ENCODE measurements around the gene DGKK.
A peak's percentile ranks its signal among the peaks of the same experiment; 100 is the strongest.

DGKK gene, protein sequence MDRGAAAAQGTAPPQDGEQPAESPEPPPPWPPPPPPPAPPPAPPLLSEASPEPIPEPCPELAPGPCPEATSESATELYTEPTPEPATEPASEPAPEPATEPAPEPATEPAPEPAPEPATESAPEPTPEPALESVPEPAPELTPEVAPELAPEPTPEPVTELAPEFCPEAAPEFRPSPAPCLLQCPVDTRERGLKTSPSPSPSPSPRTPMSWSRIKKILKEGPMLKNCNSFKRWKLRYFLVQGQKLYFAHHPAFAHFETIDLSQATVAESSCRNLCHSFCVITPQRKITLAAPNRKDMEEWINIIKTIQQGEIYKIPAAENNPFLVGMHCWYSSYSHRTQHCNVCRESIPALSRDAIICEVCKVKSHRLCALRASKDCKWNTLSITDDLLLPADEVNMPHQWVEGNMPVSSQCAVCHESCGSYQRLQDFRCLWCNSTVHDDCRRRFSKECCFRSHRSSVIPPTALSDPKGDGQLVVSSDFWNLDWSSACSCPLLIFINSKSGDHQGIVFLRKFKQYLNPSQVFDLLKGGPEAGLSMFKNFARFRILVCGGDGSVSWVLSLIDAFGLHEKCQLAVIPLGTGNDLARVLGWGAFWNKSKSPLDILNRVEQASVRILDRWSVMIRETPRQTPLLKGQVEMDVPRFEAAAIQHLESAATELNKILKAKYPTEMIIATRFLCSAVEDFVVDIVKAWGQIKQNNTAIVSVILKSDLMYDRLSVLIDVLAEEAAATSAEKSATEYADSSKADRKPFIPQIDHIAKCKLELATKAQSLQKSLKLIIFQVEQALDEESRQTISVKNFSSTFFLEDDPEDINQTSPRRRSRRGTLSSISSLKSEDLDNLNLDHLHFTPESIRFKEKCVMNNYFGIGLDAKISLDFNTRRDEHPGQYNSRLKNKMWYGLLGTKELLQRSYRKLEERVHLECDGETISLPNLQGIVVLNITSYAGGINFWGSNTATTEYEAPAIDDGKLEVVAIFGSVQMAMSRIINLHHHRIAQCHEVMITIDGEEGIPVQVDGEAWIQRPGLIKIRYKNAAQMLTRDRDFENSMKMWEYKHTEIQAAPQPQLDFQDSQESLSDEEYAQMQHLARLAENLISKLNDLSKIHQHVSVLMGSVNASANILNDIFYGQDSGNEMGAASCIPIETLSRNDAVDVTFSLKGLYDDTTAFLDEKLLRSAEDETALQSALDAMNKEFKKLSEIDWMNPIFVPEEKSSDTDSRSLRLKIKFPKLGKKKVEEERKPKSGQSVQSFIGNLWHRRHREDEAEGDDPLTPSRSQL

DNA sequence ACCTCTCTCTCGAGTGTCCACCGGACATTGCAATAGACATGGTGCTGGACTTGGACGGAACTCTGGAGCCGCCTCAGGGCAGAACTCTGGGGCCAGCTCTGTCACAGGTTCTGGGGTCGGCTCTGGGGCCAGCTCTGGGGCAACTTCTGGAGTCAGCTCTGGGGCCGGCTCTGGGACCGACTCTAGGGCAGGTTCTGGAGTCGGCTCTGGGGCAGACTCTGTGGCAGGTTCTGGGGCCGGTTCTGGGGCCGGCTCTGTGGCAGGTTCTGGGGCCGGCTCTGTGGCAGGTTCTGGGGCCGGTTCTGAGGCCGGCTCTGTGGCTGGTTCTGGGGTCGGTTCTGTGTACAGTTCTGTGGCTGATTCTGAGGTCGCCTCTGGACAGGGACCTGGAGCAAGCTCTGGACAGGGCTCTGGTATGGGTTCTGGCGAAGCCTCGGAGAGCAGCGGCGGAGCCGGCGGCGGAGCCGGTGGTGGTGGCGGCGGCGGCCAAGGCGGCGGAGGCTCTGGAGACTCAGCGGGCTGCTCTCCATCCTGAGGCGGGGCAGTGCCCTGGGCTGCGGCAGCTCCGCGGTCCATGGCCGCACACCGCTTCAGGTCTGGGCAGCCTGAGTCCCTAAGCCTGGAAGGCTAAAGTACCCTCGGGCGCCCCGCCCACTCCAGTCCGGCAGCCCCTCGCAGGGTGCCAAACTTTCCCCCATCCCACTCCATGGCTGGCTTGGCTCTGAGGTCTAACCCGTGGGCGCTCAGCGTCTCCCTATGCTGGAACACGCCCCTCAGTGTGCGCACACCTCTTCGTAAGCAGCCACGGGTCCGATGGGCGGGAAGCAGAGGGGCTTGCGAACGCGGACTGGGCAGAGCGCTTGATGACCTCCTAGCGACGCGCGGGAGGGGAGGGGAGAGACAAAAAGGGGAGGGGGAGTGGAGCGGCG lies at the start of gene DGKK:
Gene DGKK (minus strand): TSS at position 723 of the 929 bp plus-strand sequence. CDS start 147 bp downstream, at position 576.
- DNase-seq (ENCODE audit: low spot score): no peak

GRCh38 chrX:50514811-50515210 lies 44.2 kb upstream of the DGKK start:
- no peak for DNase-seq (ENCODE audit: low spot score)

DNA sequence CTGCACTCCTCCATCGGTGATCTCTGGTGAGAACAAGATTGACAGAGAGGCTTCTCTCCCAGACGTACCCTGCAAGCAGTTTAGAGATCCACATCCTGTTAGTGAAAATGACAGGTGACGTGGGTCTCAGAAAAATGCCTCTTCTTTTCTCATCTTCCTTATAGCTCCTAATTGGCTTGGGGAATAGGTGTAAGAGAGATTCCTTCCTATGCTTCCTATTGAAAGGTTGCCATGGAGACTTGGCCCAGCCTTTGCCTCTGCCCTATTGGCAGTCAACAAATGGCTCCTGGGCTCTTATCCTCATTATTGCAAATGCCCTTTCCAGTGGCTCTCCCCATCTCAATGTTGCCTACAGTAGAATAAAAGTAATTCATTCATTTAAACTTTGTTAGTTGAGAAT lies 26.5 kb upstream of the DGKK start:
- no peak for DNase-seq (ENCODE audit: low spot score)

DNA sequence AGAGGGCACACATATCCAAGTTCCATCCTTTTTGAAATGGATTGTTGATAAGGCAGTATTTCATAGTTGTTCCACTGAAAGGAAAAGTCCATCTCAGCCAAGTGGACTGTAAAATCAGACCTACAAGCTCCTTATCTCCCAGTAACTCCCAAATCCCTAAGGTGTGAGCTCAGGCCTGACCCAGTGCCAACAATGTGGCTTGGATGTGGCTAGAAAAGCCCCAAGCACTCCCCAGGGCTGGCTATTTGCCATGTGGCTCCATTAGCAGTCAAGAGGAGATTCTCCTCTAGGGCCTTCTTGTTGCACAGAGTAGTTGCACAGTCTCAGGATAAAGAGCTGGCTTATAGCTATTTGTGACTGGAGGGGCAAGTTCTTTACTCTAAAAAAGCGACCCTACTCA lies 25.0 kb upstream of the DGKK start:
- no peak for DNase-seq (ENCODE audit: low spot score)

GRCh38 chrX:50492720-50493119 lies 22.1 kb upstream of the DGKK start:
- no peak for DNase-seq (ENCODE audit: low spot score)

GRCh38 chrX:50484662-50485061 lies 14.0 kb upstream of the DGKK start:
- no peak for DNase-seq (ENCODE audit: low spot score)

- no peak for DNase-seq (ENCODE audit: low spot score)
These were observed 12.7 kb upstream of the DGKK start for GRCh38 chrX:50483283-50483682.

GRCh38 chrX:50475208-50475607 lies 4.6 kb upstream of the DGKK start:
- no peak for DNase-seq (ENCODE audit: low spot score)

- DNase-seq (ENCODE audit: low spot score): no peak
These were observed 765 bp upstream of the DGKK start for GRCh38 chrX:50471390-50471789.

DNA sequence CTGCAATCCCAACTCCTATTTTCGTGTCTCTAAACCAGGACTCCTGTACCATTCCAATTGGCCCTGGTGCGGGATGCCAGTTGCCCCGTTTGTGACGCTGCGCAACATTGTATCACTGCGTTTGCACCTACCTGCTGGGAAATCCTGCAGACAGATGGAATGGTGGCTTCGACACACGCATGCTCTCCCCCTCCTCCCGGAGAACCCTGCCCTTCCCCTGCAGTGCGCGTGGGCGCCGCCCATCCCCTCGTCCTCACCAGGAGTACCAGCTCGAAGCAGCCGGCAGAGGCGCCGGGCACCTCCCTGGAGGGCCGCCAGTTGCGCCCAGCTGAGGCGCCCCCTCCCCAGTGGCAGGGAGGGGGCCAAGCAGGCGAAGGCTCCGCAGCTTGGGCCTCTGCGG lies 1.4 kb downstream of the DGKK start:
- DNase-seq (ENCODE audit: low spot score): no peak

DNA sequence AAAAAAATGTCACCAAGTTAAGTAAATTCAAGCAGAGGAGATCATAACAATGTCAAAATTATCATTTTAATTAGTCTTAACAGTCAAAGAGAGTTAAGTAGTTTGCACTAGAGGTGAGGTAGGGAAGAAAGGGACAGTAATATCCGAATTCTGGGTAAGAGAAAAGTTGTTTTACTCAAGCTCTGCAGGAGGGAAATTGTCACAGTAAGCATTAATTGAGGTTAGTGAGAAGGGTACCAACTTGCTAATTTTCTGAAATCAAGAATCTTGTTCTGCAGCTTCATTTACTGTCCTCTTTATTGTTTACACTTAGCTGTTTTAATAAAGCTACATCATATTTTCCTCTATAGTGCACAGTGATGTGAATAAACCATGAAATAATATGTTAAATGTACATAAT lies 11.0 kb downstream of the DGKK start:
- no peak for DNase-seq (ENCODE audit: low spot score)

DNA sequence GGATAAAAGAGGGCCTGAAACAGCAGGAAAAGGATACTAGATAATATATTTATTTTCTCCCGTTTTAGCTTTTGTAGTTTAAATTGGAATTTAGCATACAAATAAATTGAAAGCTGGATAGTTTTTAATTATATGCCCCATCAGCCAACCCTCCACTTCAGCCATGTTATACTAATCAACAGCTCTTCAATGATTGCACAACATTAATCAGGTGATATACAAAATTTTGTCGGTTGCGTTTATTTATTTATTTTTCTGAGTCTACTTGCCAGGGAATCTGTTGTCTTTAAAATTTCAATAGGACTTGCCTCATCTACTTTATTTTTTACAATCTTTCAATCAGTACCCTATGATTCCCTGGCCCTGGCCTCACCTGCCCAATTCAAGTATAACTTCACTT lies 12.1 kb downstream of the DGKK start:
- DNase-seq (ENCODE audit: low spot score): no peak

- DNase-seq (ENCODE audit: low spot score): no peak
These were observed 13.7 kb downstream of the DGKK start for GRCh38 chrX:50456712-50457484.

DNA sequence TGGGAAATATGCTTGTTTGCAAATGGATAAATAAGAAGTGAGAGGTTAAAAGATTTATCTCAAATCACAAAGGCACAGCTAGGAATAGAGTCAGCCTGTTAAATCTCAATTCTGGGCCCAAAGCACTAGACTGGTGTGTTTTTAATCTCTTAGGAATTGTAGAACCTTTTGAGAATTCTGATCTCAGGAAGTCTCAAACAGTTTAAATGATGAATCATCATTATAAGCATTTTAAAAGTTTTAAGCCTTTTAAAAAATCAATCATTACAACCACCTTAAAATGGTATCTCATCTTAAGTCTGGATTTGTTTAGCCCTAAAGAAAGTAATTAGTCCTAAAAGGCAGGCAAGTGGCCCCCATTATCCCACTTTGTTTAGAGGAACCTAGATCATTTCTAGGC lies 17.8 kb downstream of the DGKK start:
- DNase-seq (ENCODE audit: low spot score): no peak

GRCh38 chrX:50450324-50450723 lies 20.3 kb downstream of the DGKK start:
- DNase-seq (ENCODE audit: low spot score): no peak

- peak; percentile 2 for DNase-seq (ENCODE audit: low spot score)
These were observed 22.1 kb downstream of the DGKK start for GRCh38 chrX:50448565-50448964.

DNA sequence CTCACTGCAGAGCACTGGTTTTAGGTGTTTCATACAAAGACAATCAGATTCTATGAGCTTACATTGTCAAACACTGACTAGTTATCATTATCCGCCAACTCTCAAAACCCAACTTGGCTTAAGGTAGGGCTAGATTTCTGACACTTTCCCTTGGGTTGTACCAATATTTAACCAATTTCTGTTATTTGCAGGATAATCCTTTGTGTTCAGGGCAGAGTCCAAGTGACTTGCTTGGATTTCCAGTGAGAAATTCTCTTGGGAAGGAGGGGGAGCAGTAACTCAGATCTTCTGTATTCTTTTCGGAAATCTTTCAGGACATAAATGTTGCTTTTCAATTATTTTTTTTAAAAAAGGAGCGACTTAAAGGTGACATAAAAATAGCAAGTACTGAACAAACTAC lies 23.1 kb downstream of the DGKK start:
- no peak for DNase-seq (ENCODE audit: low spot score)

DNA sequence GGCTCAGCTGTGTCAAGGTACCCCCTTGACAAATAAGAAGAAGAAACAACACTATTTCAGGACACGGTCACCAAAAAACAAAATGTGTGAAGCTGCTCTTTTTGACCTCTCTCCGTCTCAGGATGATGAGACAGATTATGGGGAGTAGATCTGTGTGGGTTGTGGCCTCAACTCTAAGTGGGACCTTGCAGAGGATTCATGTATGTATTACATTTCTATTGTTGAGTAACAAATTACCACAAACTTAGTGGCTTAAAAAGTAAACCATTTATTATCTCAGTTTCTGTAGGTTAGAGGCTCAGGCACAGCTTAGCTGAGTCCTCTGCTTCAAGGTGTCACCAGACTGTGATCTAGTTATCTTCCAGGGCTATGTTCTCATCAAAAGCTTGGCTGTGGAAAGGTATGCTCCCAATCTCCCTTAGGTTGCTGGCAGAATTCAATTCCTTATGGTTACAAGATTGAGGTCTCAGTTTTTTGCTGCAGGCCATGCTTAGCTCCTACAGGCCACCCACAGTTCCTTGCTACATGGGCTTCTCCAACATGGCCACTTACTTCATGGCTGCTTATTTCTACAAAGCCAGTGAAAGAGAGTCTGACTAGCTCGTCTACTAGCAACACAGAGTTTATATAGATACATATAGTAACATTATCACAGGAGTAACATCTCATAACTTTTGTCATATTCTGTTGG lies 28.1 kb downstream of the DGKK start:
- no peak for DNase-seq (ENCODE audit: low spot score)

DNA sequence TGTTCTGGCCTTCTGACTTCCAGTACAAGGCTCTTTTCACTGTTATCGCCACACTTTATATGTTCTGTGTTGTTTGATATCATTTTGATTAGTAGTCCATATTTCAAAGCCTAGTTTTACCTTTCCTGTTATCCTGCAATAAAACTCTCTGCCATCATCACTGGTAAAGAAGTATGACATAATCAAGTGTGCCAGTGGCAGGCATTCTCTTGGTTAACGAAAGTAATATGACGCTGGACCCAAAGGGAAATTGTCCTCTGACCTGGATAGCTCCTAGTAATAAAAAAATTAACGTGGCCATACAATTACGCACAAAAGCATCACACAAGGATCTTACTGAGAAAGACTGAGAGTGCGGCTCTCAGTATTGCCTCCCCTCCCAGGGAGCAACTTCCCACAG lies 33.8 kb downstream of the DGKK start:
- no peak for DNase-seq (ENCODE audit: low spot score)

- DNase-seq (ENCODE audit: low spot score): no peak
These were observed 37.8 kb downstream of the DGKK start for GRCh38 chrX:50432829-50433289.
